ENCODE data around the gene AKT3.

GRCh38 chr1:243725075-243725474 lies 125.0 kb downstream of the AKT3 start:
- TF ChIP-seq EZH2 (IDR thresholded peaks at IDR 0.05; ENCODE audit: borderline replicate concordance) = no peak
- TF ChIP-seq, protein P1, sequence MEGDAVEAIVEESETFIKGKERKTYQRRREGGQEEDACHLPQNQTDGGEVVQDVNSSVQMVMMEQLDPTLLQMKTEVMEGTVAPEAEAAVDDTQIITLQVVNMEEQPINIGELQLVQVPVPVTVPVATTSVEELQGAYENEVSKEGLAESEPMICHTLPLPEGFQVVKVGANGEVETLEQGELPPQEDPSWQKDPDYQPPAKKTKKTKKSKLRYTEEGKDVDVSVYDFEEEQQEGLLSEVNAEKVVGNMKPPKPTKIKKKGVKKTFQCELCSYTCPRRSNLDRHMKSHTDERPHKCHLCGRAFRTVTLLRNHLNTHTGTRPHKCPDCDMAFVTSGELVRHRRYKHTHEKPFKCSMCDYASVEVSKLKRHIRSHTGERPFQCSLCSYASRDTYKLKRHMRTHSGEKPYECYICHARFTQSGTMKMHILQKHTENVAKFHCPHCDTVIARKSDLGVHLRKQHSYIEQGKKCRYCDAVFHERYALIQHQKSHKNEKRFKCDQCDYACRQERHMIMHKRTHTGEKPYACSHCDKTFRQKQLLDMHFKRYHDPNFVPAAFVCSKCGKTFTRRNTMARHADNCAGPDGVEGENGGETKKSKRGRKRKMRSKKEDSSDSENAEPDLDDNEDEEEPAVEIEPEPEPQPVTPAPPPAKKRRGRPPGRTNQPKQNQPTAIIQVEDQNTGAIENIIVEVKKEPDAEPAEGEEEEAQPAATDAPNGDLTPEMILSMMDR (IDR thresholded peaks at IDR 0.05; ENCODE audit: poor library complexity) = no peak
